A673 (cell line): ENCODE data around the gene SH2D6. TPM values are rescaled to one million over a fixed set of nuclear protein-coding genes. Genes with fewer than 3 reads are reported as not detected.
A peak's percentile ranks its signal among the peaks of the same experiment; 100 is the strongest.

Experiments
- BruUV-seq: library from RNA; stranded (reverse); fragments of 400-500 nt; replicated peaks from 2 replicates; lab custom pipeline; 2021; lab: Mats Ljungman, UMichigan
- CTCF ChIA-PET: fragments of 300-600 bp; sonication (Branson Sonifier 250); formaldehyde crosslinking; loops from one replicate; lab custom pipeline; 2022; ENCODE audit warnings: antibody characterized with exemption; lab: Charles Lee
- POLR2A ChIA-PET: fragments of 300-600 bp; sonication (Branson Sonifier 250); formaldehyde crosslinking; loops from one replicate; lab custom pipeline; 2022; ENCODE audit warnings: antibody characterized with exemption; ENCODE audit not compliant: low non-redundant PET; lab: Charles Lee
- DNase-seq: peaks from one replicate; pipeline ENCODE4 v3.0.0-alpha.2; 2015; ENCODE audit warnings: low spot score
- H3K27ac ChIP-seq: fragments of 200-600 bp; sonication (generic); 2 replicates; pipeline ENCODE4 v1.5.1; 2016; ENCODE audit warnings: mixed run types, low read depth, mild to moderate bottlenecking, mixed read lengths, antibody characterized with exemption, low read length; ENCODE audit not compliant: poor library complexity, severe bottlenecking
- H3K27me3 ChIP-seq: fragments of 200-600 bp; sonication (generic); replicated peaks from 2 replicates; pipeline ENCODE4 v1.6.1; 2017; ENCODE audit warnings: mixed run types, low read depth, mild to moderate bottlenecking, mixed read lengths, antibody characterized with exemption, low read length; ENCODE audit not compliant: insufficient read depth, poor library complexity
- H3K36me3 ChIP-seq: fragments of 200-600 bp; sonication (generic); 2 replicates; pipeline ENCODE4 v1.6.1; 2016; ENCODE audit warnings: mixed run types, mild to moderate bottlenecking, mixed read lengths, antibody characterized with exemption, low read length; ENCODE audit not compliant: insufficient read depth, poor library complexity, severe bottlenecking
- H3K4me1 ChIP-seq: fragments of 200-600 bp; sonication (generic); 2 replicates; pipeline ENCODE4 v1.6.1; 2017; ENCODE audit warnings: mixed run types, mild to moderate bottlenecking, mixed read lengths, antibody characterized with exemption, low read length; ENCODE audit not compliant: insufficient read depth, poor library complexity, severe bottlenecking
- H3K4me3 ChIP-seq: fragments of 200-600 bp; sonication (generic); 2 replicates; pipeline ENCODE4 v1.5.1; 2016; ENCODE audit warnings: low read depth, mixed run types, mild to moderate bottlenecking, mixed read lengths, low read length; ENCODE audit not compliant: poor library complexity, severe bottlenecking
- H3K9me3 ChIP-seq: fragments of 200-600 bp; sonication (generic); 2 replicates; pipeline ENCODE4 v1.6.1; 2016; ENCODE audit warnings: mixed run types, low read depth, mild to moderate bottlenecking, mixed read lengths, antibody characterized with exemption, low read length; ENCODE audit not compliant: poor library complexity, severe bottlenecking
- EZH2 ChIP-seq: fragments of 200-600 bp; sonication (generic); IDR thresholded peaks from 2 replicates; pipeline ENCODE4 v1.6.1; 2017; ENCODE audit warnings: borderline replicate concordance, low read depth, mild to moderate bottlenecking, mixed read lengths, antibody characterized with exemption, low read length; ENCODE audit not compliant: poor library complexity, severe bottlenecking
- intact Hi-C: fragments of 100-400 bp; cut with micrococcal nuclease; formaldehyde crosslinking; loops from one replicate; pipeline ENCODE4 v1.10.0; 2022; ENCODE audit not compliant: unreplicated experiment
- total RNA-seq: library from RNA; stranded (reverse); gene quantifications from 2 replicates; pipeline ENCODE4 v1.2.3, GENCODE V29; 2021
- TF ChIP-seq, protein P1 (sequence below): fragments of 300-800, 200-600 bp; sonication (generic); conservative IDR thresholded peaks from 2 replicates; pipeline ENCODE4 v1.5.1; 2017; ENCODE audit warnings: low read depth, mild to moderate bottlenecking, antibody characterized with exemption, low read length, moderate library complexity, mixed read lengths

Gene SH2D6
- total RNA-seq, 1 experiment from 2014 or later = 0.52 TPM

DNA sequence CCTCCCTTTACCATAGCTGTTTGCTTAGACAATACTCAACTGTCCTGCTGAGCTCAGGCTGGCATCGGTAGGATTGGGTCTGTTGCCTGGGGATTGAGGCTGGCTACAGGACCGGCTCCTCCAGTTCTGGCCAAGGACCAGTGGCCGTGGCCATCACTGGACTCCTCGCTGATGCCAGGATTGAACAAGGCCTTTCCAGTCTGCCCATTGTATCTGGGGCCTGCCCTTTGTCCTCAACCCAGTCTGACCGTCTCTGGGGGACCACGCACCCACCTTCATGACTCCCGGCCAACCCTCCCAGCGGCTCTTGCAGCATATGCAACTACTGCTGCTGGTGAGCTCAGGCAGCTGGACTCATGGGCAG lies 28.7 kb downstream of the SH2D6 start:
- BruUV-seq = no TSS peak
- Histone ChIP-seq H3K27ac (peak overlapping the region; percentile 86), H3K36me3 (no peaks in the 10 kb centered on the region), H3K4me3 (no peak overlapping the region), H3K9me3 (no peaks in the 10 kb centered on the region), H3K27me3 (no peaks in the 10 kb centered on the region), H3K4me1 (peaks cover 23% of the 10 kb centered on the region)
- ChIA-PET CTCF (no interaction called here), POLR2A (interaction anchor here (0.5 kb wide), 1 partner anchor 114 kb away, joined by 7 read pairs; no protein-coding TSS in a partner anchor)
- DNase-seq = no peak
- TF ChIP-seq EZH2 = no peak
- TF ChIP-seq, protein P1, sequence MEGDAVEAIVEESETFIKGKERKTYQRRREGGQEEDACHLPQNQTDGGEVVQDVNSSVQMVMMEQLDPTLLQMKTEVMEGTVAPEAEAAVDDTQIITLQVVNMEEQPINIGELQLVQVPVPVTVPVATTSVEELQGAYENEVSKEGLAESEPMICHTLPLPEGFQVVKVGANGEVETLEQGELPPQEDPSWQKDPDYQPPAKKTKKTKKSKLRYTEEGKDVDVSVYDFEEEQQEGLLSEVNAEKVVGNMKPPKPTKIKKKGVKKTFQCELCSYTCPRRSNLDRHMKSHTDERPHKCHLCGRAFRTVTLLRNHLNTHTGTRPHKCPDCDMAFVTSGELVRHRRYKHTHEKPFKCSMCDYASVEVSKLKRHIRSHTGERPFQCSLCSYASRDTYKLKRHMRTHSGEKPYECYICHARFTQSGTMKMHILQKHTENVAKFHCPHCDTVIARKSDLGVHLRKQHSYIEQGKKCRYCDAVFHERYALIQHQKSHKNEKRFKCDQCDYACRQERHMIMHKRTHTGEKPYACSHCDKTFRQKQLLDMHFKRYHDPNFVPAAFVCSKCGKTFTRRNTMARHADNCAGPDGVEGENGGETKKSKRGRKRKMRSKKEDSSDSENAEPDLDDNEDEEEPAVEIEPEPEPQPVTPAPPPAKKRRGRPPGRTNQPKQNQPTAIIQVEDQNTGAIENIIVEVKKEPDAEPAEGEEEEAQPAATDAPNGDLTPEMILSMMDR = no peak
- intact Hi-C loops = no loop called here

GRCh38 chr2:85448461-85449213 lies 30.1 kb downstream of the SH2D6 start:
- H3K36me3 ChIP-seq = no peaks in the 10 kb centered on the region
- no peaks in the 10 kb centered on the region for H3K27me3 ChIP-seq
- peaks cover 23% of the 10 kb centered on the region for H3K4me1 ChIP-seq
- TF ChIP-seq, protein P1 = no peak
- no peak for TF ChIP-seq EZH2
- no peaks in the 10 kb centered on the region for H3K9me3 ChIP-seq
- DNase-seq = no peak
- intact Hi-C loops = no loop called here
- POLR2A ChIA-PET = no interaction called here
- CTCF ChIA-PET = no interaction called here
- no peak overlapping the region for H3K4me3 ChIP-seq
- no peak overlapping the region for H3K27ac ChIP-seq
- BruUV-seq = no TSS peak

GRCh38 chr2:85449214-85449588 lies 30.7 kb downstream of the SH2D6 start:
- Histone ChIP-seq H3K27ac (no peak overlapping the region), H3K4me3 (no peak overlapping the region), H3K9me3 (no peaks in the 10 kb centered on the region), H3K4me1 (peaks cover 23% of the 10 kb centered on the region), H3K27me3 (no peaks in the 10 kb centered on the region), H3K36me3 (no peaks in the 10 kb centered on the region)
- DNase-seq = no peak
- ChIA-PET CTCF (no interaction called here), POLR2A (no interaction called here)
- intact Hi-C loops = no loop called here
- no TSS peak for BruUV-seq
- no peak for TF ChIP-seq EZH2
- TF ChIP-seq, protein P1 = no peak
